HCT116 (cell line): Measurements from ENCODE around the gene METTL25B. TPM values are rescaled to one million over a fixed set of nuclear protein-coding genes. Genes with fewer than 3 reads are reported as not detected.

Source experiments
- ATAC-seq: fragments of 200-7000 bp; cut with Tn5 transposase; 2 replicates; pipeline ENCODE4 v1.9.1; 2020; ENCODE audit warnings: mild to moderate bottlenecking, moderate library complexity
- BruUV-seq: library from RNA; stranded (reverse); fragments of 400-500 nt; replicated peaks from 2 replicates; lab custom pipeline; 2021; lab: Mats Ljungman, UMichigan
- CTCF ChIA-PET: fragments of 300-600 bp; sonication (Branson Sonifier 250); formaldehyde crosslinking; loops from one replicate; lab custom pipeline; 2021; ENCODE audit warnings: antibody characterized with exemption; lab: Charles Lee
- POLR2A ChIA-PET: fragments of 300-600, 350-600 bp; sonication (Branson Sonifier 250); formaldehyde crosslinking; loops from one replicate; lab custom pipeline; 2021; ENCODE audit warnings: antibody characterized with exemption; lab: Charles Lee
- RAD21 ChIA-PET, 2 experiments: fragments of 300-600 bp; sonication (Branson Sonifier 250); formaldehyde crosslinking; loops; one replicate each; lab custom pipeline; 2023; ENCODE audit warnings: low total read pairs in 2 of 2; ENCODE audit not compliant: uncharacterized antibody in 2 of 2, unreplicated experiment in 2 of 2, low non-redundant PET in 1 of 2; lab: Charles Lee
- DNase-seq: peaks from one replicate; pipeline ENCODE4 v3.0.0-alpha.2; 2010; ENCODE audit warnings: low read depth, low spot score
- H2AFZ ChIP-seq: fragments of 200-600 bp; shearing (Covaris generic), sonication (generic); 2 replicates; pipeline ENCODE4 v1.6.1; 2017; ENCODE audit warnings: low read depth, mixed run types, mixed read lengths, antibody characterized with exemption, low read length; ENCODE audit not compliant: poor library complexity, severe bottlenecking
- H3K27ac ChIP-seq: 2 replicates; pipeline ENCODE4 v1.5.1; 2012; ENCODE audit warnings: low read depth, low read length
- H3K27me3 ChIP-seq: fragments of 200-600 bp; sonication (generic); 2 replicates; pipeline ENCODE4 v1.6.1; 2016; ENCODE audit warnings: mixed run types, low read length, mixed read lengths; ENCODE audit not compliant: insufficient read depth
- H3K36me3 ChIP-seq, 2 experiments: fragments of 200-500 bp in 1 of 2; fragments of 200-600 bp in 1 of 2; sonication (Bioruptor generic) in 1 of 2; sonication (generic) in 1 of 2; 2 replicates each; pipeline versions ENCODE4 v1.5.1 to v1.6.1; 2014 to 2016; ENCODE audit warnings: low read length in 2 of 2, inconsistent platforms in 1 of 2, mixed read lengths in 1 of 2, mixed run types in 1 of 2; ENCODE audit not compliant: insufficient read depth in 2 of 2, control insufficient read depth in 1 of 2
- H3K4me1 ChIP-seq, 2 experiments: fragments of 200-600 bp in 1 of 2; sonication (generic) in 1 of 2; 2 replicates each; pipeline versions ENCODE4 v1.5.1 to v1.6.1; 2012 to 2017; ENCODE audit warnings: low read length in 2 of 2, inconsistent platforms in 1 of 2, mild to moderate bottlenecking in 1 of 2, mixed read lengths in 1 of 2, mixed run types in 1 of 2, moderate library complexity in 1 of 2; ENCODE audit not compliant: insufficient read depth in 2 of 2, control insufficient read depth in 1 of 2
- H3K4me2 ChIP-seq: fragments of 200-600 bp; sonication (generic); 2 replicates; pipeline ENCODE4 v1.6.1; 2017; ENCODE audit warnings: mixed run types, low read length, mixed read lengths
- H3K4me3 ChIP-seq, 2 experiments: fragments of 200-600 bp in 1 of 2; sonication (generic) in 1 of 2; replicated peaks in 1 of 2; 2 replicates each; pipeline ENCODE4 v1.5.1; 2011 to 2016; ENCODE audit warnings: low read length in 2 of 2, control low read depth in 1 of 2, low read depth in 1 of 2, mild to moderate bottlenecking in 1 of 2, mixed read lengths in 1 of 2, mixed run types in 1 of 2
- H3K79me2 ChIP-seq: fragments of 200-600 bp; sonication (generic); 2 replicates; pipeline ENCODE4 v1.6.1; 2017; ENCODE audit warnings: mild to moderate bottlenecking, mixed run types, low read length, moderate library complexity, mixed read lengths; ENCODE audit not compliant: insufficient read depth
- H3K9ac ChIP-seq: fragments of 200-600 bp; sonication (generic); 2 replicates; pipeline ENCODE4 v1.6.1; 2016; ENCODE audit warnings: low read length, mixed read lengths
- H3K9me2 ChIP-seq: fragments of 200-600 bp; sonication (generic), shearing (Covaris generic); 2 replicates; pipeline ENCODE4 v1.6.1; 2017; ENCODE audit warnings: mixed run types, mild to moderate bottlenecking, moderate library complexity; ENCODE audit not compliant: insufficient read depth
- H3K9me3 ChIP-seq, 2 experiments: fragments of 200-500 bp in 1 of 2; fragments of 200-600 bp in 1 of 2; sonication (Bioruptor generic) in 1 of 2; sonication (generic) in 1 of 2; 2 replicates each; pipeline ENCODE4 v1.6.1; 2014 to 2017; ENCODE audit warnings: low read length in 2 of 2, mixed read lengths in 2 of 2, inconsistent platforms in 1 of 2, low read depth in 1 of 2, mild to moderate bottlenecking in 1 of 2, mixed run types in 1 of 2, moderate library complexity in 1 of 2; ENCODE audit not compliant: control insufficient read depth in 1 of 2, insufficient read depth in 1 of 2
- H4K20me1 ChIP-seq: fragments of 200-600 bp; sonication (generic), shearing (Covaris generic); 2 replicates; pipeline ENCODE4 v1.6.1; 2017; ENCODE audit warnings: mixed run types, mild to moderate bottlenecking, moderate library complexity; ENCODE audit not compliant: insufficient read depth
- MAX ChIP-seq: IDR thresholded peaks from 2 replicates; pipeline ENCODE4 v1.6.1; 2012
- REST ChIP-seq: IDR thresholded peaks from 2 replicates; pipeline ENCODE4 v1.6.1; 2012; ENCODE audit warnings: low read depth
- ZFX ChIP-seq: fragments of 450-650 bp; IDR thresholded peaks from 2 replicates; pipeline ENCODE4 v1.6.1; 2017
- intact Hi-C: fragments of 100-400 bp; cut with micrococcal nuclease; formaldehyde crosslinking; loops from 2 replicates; pipeline ENCODE4 v1.10.0; 2022
- total RNA-seq: library from RNA; stranded (reverse); gene quantifications from one replicate; pipeline ENCODE4 v1.2.1, GENCODE V29; 2021; ENCODE audit not compliant: unreplicated experiment

The METTL25B gene
- total RNA-seq, 1 experiment from 2014 or later: 36.5 TPM

DNA sequence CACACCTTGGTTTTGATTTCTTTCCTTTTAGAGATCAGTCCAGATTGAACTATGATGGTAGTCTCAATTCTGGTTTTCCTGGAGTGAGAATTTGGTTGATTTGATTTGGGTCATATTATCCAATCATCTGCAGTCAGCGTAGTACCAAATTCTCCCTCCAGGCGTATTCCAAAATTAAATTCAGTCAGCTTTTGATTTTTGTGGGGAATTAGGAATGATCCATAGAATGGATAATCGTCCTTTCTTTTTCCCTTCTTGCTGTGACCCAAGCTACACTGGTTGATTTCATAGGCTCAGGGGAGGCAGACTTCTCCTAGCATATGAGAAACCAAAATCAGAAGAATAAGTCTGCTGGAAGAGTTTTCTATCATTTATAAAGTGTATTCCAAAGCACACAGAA is 44.0 kb downstream of the METTL25B start:
- DNase-seq (no peak), ATAC-seq (no peak)
- no peak overlapping the region for H3K9ac ChIP-seq
- ChIA-PET RAD21 (no interaction called here), POLR2A (interaction anchor here (0.6 kb wide), 1 partner anchor 20 kb away, joined by 6 read pairs; no protein-coding TSS in a partner anchor), CTCF (interaction anchor here (1.5 to 6.4 kb wide), 3 partner anchors 42 to 156 kb away, joined by 4 to 51 read pairs (median 4); partner anchors contain the start of genes ISG20L2 and METTL25B)
- intact Hi-C loops: no loop called here
- peaks cover 5 to 22% of the 10 kb centered on the region in 2 experiments; a peak in 2 of 4 replicates for H3K36me3 ChIP-seq
- H3K27ac ChIP-seq: no peak overlapping the region
- no peak overlapping the region for H3K4me3 ChIP-seq
- H3K79me2 ChIP-seq: peaks cover 96% of the 10 kb centered on the region
- TF ChIP-seq ZFX (no peak), REST (no peak), MAX (no peak)
- no peak overlapping the region for H2AFZ ChIP-seq
- H3K27me3 ChIP-seq: no peaks in the 10 kb centered on the region
- H3K9me2 ChIP-seq: no peaks in the 10 kb centered on the region
- H4K20me1 ChIP-seq: no peaks in the 10 kb centered on the region
- H3K4me1 ChIP-seq: peaks cover 7 to 12% of the 10 kb centered on the region in 2 experiments
- no TSS peak for BruUV-seq
- no peak overlapping the region for H3K4me2 ChIP-seq
- H3K9me3 ChIP-seq: no peaks in the 10 kb centered on the region
